Activated CD4-positive, alpha-beta T cell treated with anti-CD3 and anti-CD28 coated beads, Interleukin-2, Interleukin-6, amounts not matched to agents 100 ng/mL and 50 ng/mL, durations not matched to agents 16 hours and 8 hours (primary cell): ENCODE results near the gene SLC35B4.
A peak's percentile ranks its signal among the peaks of the same experiment; 100 is the strongest.

ENCODE experiments used
- DNase-seq: peaks from one replicate; pipeline ENCODE4 v3.0.0-alpha.2; 2020

SLC35B4 gene, protein sequence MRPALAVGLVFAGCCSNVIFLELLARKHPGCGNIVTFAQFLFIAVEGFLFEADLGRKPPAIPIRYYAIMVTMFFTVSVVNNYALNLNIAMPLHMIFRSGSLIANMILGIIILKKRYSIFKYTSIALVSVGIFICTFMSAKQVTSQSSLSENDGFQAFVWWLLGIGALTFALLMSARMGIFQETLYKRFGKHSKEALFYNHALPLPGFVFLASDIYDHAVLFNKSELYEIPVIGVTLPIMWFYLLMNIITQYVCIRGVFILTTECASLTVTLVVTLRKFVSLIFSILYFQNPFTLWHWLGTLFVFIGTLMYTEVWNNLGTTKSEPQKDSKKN

DNA sequence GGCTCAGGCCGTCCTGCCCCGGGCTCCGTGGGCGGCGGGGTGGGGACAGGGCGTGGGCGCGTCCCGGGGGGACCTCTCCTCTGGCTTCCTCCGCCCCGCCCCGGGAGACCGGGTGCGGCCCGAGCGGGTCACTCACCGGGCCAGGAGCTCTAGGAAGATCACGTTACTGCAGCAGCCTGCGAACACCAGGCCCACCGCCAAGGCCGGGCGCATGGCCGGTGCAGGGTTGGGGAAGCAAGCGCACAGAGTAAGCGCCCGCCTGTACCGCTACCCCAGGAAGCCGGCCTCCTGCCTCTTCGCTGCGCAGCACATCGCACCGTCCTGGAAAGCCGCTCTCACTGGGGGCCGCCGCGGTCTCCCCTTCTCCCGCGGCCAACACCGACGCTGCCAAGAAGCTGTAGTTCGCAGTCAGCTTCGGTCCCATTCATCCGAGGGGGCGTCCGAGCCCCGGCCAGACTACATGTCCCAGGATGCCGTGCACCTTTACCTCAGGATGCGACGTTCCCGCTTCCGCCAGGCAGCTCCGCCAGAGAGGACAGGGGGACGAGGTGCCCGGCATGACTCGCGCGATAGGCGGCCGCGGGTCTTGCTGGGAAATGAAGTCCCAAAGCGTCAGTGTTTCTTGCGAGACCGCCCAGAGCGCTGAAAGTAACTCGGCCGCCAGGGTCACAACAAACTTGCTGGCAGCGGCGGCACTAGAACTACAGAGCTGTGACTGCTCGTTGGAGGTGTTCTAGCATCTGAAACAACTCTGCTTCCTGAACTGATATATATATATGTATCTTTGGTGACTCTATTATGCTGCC, at the start of gene SLC35B4:
Gene SLC35B4 (minus strand): TSS at position 392 of the 806 bp plus-strand sequence. CDS start 179 bp downstream, at position 213.
- DNase-seq, result peak; percentile 98

DNA sequence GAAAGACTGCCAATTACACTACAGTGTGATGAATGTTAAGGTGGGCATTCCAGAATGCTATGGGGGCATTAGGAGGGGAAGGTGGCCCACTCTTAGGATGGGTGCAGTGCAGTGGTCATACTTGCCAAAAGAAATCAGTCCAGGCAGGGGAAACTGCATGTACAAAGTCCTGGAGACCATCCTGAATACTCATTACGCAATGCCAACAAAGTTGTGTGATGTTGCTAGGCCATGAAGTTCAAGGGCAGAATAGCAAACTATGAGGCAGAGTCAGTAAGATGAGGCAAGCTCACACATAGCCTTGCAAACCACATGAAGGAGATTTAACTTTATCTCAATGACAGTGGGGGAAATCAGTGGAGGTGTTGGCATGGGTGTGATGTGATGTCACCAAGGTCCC, 49.8 kb upstream of the SLC35B4 start:
- no peak for DNase-seq

- DNase-seq, result no peak
These were observed 48.8 kb upstream of the SLC35B4 start for GRCh38 chr7:134365341-134366054.

DNA sequence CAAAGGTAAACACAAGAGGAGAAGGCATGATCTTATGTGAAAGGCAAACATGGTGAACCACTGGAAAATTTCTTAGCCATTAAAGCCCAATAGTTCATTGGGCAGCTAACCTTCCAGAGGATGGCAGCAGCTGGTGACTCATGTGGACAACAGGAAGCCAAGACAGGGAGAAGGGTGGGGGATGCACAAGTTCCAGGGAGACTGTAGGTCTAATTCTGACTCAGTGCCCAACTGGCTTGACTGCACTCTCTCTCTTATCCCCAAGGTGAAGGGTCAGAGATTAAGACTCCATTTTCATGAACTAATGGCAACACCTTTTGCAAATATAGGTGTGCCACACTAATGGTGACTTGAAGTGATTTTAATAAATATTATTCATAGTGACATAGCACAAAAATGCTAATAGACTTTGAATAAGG, 47.9 kb upstream of the SLC35B4 start:
- DNase-seq, result no peak

GRCh38 chr7:134362587-134363483, 46.1 kb upstream of the SLC35B4 start:
- DNase-seq, result no peak

- DNase-seq, result no peak
These were observed 43.2 kb upstream of the SLC35B4 start for GRCh38 chr7:134359787-134360432.

DNA sequence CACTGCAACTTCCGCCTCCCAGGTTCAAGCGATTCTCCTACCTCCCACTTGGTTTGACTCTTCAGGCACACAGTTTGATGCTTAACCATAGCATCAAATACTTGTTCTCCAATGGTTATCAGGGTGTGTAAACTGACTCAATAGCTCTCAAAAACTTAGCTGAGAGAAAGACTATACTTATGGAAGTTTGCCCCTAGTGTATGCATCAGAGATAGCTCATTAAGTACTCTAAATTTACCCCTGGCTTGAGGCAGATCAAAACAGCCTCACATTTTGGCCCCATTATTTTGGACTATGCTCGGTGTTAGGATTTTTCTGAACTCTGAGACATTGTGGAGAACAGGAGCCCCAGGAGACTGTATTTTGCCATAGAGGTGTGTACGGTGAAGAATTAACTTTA, 40.8 kb upstream of the SLC35B4 start:
- no peak for DNase-seq

- no peak for DNase-seq
These were observed 39.7 kb upstream of the SLC35B4 start for GRCh38 chr7:134356421-134356936.

DNA sequence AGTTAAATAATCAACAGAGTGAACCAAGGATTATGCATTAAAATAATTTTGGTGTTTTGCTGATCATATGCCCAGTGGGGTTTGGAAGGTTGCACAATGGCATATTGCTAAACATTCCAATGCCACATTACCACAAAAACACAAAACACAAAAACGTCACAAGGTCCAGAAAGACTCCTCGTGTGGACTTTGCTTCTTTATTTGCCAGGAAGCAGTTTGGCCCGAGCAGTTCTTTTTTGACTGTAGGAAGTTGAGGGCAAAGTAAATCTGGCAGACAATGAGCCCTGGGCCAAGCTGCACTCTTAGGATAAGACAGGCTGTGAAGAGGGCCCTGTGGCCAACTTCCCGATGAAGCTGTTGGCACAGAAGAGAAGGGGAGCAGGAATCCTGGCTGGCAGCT, 39.2 kb upstream of the SLC35B4 start:
- no peak for DNase-seq

GRCh38 chr7:134355004-134355525, 38.3 kb upstream of the SLC35B4 start:
- DNase-seq, result no peak

- no peak for DNase-seq
These were observed 36.7 kb upstream of the SLC35B4 start for GRCh38 chr7:134353411-134353810.

DNA sequence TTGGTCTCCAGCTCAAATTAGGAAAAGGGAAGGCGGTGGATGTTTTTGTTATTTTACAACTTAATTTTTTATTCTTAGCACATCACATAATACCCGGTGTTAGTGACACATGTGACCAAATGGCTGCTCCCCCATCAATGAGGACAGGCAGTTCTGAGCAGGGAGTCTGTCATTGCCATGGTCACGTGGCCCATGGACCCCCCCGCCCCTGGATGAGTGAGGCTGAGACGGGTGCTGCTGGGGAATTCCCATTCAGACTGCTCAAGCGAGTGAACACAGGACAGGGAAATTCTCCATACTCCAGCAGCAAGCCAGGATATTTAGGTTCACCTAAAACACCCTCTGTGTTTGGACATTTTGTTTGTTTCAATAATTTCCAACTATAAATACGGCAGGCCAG, 34.7 kb upstream of the SLC35B4 start:
- DNase-seq, result no peak

- DNase-seq, result no peak
These were observed 34.0 kb upstream of the SLC35B4 start for GRCh38 chr7:134350709-134351108.

DNA sequence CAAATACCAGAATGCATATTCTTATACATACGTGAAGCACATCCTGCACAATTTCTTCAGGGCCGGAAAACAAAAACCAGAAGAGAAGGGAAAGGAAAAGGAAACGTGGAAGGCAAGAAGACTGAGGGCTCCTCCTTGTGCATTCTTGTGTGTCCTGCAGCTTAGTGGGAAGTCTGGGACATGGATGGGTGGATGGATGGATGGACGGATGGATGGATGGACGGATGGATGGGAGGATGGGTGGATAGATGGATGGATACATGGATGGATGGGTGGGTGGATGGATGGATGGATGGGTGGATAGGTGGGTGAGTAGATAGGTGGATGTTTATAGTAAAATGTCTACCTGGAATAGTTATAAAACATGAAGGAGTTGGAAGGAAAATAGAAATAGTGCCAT, 30.8 kb upstream of the SLC35B4 start:
- no peak for DNase-seq

GRCh38 chr7:134343796-134344195, 27.1 kb upstream of the SLC35B4 start:
- no peak for DNase-seq

DNA sequence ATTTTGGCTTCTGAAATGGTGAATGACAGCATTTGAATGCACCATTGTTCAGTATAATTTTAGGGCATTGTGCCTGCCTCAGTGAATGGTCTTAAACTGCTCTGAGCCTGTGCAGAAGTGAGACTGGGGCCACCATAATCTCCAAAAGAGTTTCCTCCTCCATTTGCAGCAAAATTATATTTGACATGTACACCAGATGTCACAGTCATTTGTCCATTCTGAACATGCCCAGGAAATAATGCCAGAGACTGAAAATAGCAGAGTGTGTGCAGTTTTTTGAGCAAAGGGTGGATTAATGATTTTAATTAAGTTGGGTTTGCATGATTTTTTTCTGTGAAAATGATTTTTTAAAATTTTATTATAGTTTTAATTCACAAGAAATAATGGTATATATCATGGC, 26.4 kb upstream of the SLC35B4 start:
- no peak for DNase-seq

GRCh38 chr7:134339475-134339874, 22.7 kb upstream of the SLC35B4 start:
- DNase-seq, result no peak

GRCh38 chr7:134337980-134338379, 21.2 kb upstream of the SLC35B4 start:
- DNase-seq, result no peak

GRCh38 chr7:134334408-134334807, 17.7 kb upstream of the SLC35B4 start:
- DNase-seq, result peak; percentile 7

GRCh38 chr7:134333943-134334342, 17.2 kb upstream of the SLC35B4 start:
- no peak for DNase-seq

DNA sequence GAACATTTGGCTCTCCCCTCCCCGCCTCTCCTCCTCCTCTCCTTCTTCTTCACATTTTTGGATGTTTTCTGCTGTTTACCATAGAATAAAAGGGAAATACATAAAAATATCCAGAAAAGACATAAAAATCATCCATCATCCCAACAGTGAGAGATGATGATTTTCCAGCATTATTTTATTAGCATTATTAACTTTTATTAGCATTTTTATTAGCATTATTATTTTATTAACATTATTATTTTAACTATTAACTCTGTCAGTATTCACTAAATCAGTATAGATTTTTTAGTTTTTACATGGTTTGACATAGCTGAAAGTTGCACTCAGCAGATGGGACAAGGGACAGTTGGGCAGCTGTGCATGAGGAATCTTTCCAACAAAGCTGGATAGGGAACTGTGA, 16.2 kb upstream of the SLC35B4 start:
- no peak for DNase-seq

GRCh38 chr7:134331393-134331792, 14.7 kb upstream of the SLC35B4 start:
- no peak for DNase-seq
